ENCODE measurements around the gene AUP1. TPM values are rescaled to one million over a fixed set of nuclear protein-coding genes. Genes with fewer than 3 reads are reported as not detected.

The AUP1 gene
- total RNA-seq, 2 experiments from 2014 or later, result 90.8 to 92.7 TPM

DNA sequence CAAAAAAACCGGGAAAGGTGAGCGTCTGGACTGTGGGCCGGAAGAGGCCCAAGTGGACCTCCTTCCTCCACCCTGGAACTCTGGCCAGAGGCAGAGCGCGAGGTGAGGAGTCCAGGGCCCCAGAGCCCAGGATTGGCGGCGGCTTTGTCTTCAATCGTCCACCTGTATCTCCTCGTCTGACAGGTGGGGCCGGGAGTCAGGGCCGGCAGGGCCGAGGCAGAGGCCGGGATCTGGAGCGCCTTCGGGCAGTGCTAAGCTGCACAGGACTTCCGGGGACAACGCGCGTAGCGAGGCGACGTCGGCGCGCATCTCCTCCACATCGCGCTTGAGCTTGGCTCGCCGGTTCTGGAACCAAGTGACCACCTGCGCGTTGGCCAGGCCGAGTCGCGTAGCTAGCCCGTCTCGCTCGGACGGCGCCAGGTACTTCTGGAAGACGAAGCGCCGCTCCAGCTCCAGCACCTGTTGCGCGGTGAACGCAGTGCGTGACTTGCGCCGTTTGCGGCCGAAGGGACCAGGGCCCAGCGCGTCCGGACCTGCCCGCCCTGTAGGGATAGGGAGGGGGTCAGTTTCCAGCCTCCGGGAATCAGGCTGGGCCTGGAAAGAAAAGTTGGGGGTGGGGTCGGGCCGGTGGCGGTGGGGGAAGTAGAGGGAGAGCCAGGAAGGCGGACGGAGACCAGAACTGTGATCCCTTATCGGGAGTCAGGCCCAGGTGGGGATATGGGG, 31.6 kb downstream of the AUP1 start:
- Mint-ChIP-seq H3K4me3 (peak overlapping the region; percentile 78), H3K4me1 (ENCODE audit: low read depth) (peaks cover 21% of the 10 kb centered on the region), H3K27ac (peak overlapping the region; percentile 63), H3K27me3 (peaks cover 43% of the 10 kb centered on the region), H3K9me3 (no peaks in the 10 kb centered on the region), H3K36me3 (ENCODE audit: low read depth) (peaks cover 6% of the 10 kb centered on the region)
- CTCF ChIA-PET, result interaction anchor here (1.5 to 3.0 kb wide), 3 partner anchors 11 to 89 kb away, joined by 3 to 17 read pairs (median 5); partner anchors contain the start of genes CCDC142 and TTC31
- TF ChIP-seq, protein P1, sequence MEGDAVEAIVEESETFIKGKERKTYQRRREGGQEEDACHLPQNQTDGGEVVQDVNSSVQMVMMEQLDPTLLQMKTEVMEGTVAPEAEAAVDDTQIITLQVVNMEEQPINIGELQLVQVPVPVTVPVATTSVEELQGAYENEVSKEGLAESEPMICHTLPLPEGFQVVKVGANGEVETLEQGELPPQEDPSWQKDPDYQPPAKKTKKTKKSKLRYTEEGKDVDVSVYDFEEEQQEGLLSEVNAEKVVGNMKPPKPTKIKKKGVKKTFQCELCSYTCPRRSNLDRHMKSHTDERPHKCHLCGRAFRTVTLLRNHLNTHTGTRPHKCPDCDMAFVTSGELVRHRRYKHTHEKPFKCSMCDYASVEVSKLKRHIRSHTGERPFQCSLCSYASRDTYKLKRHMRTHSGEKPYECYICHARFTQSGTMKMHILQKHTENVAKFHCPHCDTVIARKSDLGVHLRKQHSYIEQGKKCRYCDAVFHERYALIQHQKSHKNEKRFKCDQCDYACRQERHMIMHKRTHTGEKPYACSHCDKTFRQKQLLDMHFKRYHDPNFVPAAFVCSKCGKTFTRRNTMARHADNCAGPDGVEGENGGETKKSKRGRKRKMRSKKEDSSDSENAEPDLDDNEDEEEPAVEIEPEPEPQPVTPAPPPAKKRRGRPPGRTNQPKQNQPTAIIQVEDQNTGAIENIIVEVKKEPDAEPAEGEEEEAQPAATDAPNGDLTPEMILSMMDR (IDR thresholded peaks at IDR 0.05), result no peak
- ATAC-seq, result peak; percentile 25
- POLR2A ChIA-PET, result interaction anchor here (0.9 to 5.2 kb wide), 6 partner anchors 12 to 79 kb away, joined by 3 to 23 read pairs (median 4); partner anchors contain the start of genes CCDC142, MRPL53, TTC31 and WBP1
- DNase-seq, result peak; percentile 39
- intact Hi-C loops (cut with micrococcal nuclease), result no loop called here

DNA sequence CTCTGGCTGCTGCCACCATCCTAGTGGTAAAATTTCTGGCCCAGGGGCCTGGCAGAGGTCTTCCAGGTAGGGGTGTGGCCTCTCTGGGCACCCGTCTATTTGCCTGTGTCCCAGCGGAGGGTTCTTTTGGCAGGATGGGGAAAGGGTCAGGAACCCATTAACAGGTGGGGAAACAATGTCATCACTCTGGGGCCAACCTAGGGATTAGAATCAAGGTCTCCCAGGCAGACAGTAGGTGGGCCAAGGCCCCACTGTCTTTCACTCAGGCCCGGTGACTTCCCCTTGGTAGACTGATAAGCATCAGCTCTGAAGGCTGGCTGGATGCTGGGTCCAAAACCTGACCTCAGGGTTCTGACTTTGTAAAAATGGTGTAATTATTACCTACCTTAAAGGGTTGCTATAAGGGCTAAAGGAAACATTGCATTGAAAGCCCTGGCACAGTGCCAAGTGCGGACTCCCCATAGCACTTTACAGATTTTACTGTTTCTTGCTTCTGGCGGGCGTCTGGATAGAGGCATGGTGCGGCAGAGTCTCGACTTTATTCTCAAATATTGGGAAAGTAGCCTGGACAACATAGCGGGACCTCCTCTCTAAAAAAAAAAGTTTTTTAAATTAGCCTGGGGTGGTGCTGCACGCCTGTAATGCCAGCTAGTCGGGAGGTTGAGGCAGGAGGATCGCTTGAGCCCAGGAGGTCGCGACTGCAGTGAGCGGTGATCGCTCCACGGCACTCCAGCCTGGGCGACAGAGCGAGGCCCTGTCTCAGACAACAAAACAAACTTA, 32.3 kb downstream of the AUP1 start:
- intact Hi-C loops (cut with micrococcal nuclease), result no loop called here
- DNase-seq (no peak), ATAC-seq (no peak)
- Mint-ChIP-seq H3K9me3 (no peaks in the 10 kb centered on the region), H3K4me3 (peak overlapping the region; percentile 78), H3K4me1 (ENCODE audit: low read depth) (peaks cover 13% of the 10 kb centered on the region), H3K27me3 (peaks cover 35% of the 10 kb centered on the region), H3K27ac (no peak overlapping the region), H3K36me3 (ENCODE audit: low read depth) (peaks cover 6% of the 10 kb centered on the region)
- POLR2A ChIA-PET, result interaction anchor here (0.8 to 5.2 kb wide), 6 partner anchors 9 to 80 kb away, joined by 3 to 23 read pairs (median 4); partner anchors contain the start of genes CCDC142, MRPL53, TTC31 and WBP1
- CTCF ChIA-PET, result interaction anchor here (1.3 to 3.0 kb wide), 3 partner anchors 10 to 90 kb away, joined by 3 to 17 read pairs (median 4); partner anchors contain the start of genes CCDC142, PCGF1 and TTC31
- TF ChIP-seq, protein P1 (IDR thresholded peaks at IDR 0.05), result no peak

DNA sequence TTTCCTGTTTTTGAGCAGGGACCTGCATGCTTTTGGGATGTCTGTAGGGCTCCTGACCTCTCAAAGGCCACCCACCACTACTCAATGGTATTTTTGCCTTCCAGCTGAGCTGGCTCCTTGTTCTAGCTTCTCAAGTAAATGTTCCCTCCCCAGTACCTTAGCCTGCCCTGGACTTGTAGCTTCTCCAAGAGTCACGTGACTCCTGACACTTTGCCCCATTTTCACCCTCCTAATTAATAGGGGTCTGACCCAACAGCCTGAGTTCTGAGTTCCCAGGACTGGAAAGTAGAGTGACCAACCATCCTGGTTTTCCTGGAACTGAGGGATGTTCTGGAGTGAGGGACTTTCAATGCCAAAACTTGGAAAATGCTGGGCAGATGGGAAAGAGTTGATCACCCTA, 34.1 kb downstream of the AUP1 start:
- H3K4me3 Mint-ChIP-seq, result no peak overlapping the region
- H3K27ac Mint-ChIP-seq, result no peak overlapping the region
- peaks cover 8% of the 10 kb centered on the region for H3K36me3 Mint-ChIP-seq (ENCODE audit: low read depth)
- ChIA-PET CTCF (interaction anchor here (5.7 kb wide), 1 partner anchor 12 kb away, joined by 32 read pairs; the partner anchor contains the start of genes CCDC142 and TTC31), POLR2A (interaction anchor here (0.6 to 1.4 kb wide), 7 partner anchors 9 to 144 kb away, joined by 3 to 4 read pairs (median 4); partner anchors contain the start of gene PCGF1)
- TF ChIP-seq, protein P1 (IDR thresholded peaks at IDR 0.05), result no peak
- DNase-seq, result no peak
- H3K9me3 Mint-ChIP-seq, result no peaks in the 10 kb centered on the region
- peaks cover 11% of the 10 kb centered on the region for H3K4me1 Mint-ChIP-seq (ENCODE audit: low read depth)
- no peak for ATAC-seq
- intact Hi-C loops (cut with micrococcal nuclease), result no loop called here
- H3K27me3 Mint-ChIP-seq, result peaks cover 19% of the 10 kb centered on the region

DNA sequence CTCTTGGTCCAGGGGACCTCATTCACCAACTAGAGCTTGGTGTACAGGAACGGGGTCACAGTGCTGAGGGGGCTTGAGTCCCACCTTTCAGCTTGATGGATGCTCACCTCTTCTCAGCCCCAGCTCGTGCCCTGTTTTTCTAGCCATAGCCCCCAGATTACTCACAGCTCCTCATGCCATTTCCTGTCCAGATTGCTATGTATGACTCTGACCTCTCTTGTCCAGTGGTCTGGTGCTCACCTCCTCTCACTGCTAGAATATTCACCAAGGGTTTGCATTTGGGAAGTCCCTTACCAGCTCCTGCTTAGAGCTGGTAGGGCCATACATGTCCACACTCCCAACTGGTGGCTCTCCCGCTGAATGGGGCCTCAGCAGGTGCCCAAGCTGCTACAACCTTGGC, 36.0 kb downstream of the AUP1 start:
- POLR2A ChIA-PET, result interaction anchor here (0.6 to 1.2 kb wide), 3 partner anchors 11 to 46 kb away, joined by 3 to 4 read pairs (median 3); partner anchors contain the start of genes CCDC142 and TTC31
- DNase-seq, result no peak
- peaks cover 4% of the 10 kb centered on the region for H3K4me1 Mint-ChIP-seq (ENCODE audit: low read depth)
- peaks cover 12% of the 10 kb centered on the region for H3K36me3 Mint-ChIP-seq (ENCODE audit: low read depth)
- peaks cover 6% of the 10 kb centered on the region for H3K27me3 Mint-ChIP-seq
- no peak overlapping the region for H3K4me3 Mint-ChIP-seq
- no peaks in the 10 kb centered on the region for H3K9me3 Mint-ChIP-seq
- intact Hi-C loops (cut with micrococcal nuclease), result no loop called here
- CTCF ChIA-PET, result interaction anchor here (1.2 to 5.7 kb wide), 3 partner anchors 10 to 94 kb away, joined by 4 to 32 read pairs (median 5); partner anchors contain the start of genes CCDC142 and TTC31
- TF ChIP-seq, protein P1 (IDR thresholded peaks at IDR 0.05), result no peak
- no peak overlapping the region for H3K27ac Mint-ChIP-seq
- ATAC-seq, result no peak

All from activated CD8-positive, alpha-beta T cell treated with anti-CD3 and anti-CD28 coated beads for 36 hours (primary cell).